Mucosa of descending colon (tissue), 3 donors: ENCODE results near the gene SSC5D. TPM values are rescaled to one million over a fixed set of nuclear protein-coding genes. Genes with fewer than 3 reads are reported as not detected.

ENCODE experiments used
- ATAC-seq: fragments of 200-7000 bp; cut with Tn5 transposase; one replicate; pipeline ENCODE4 v1.9.1; 2020; ENCODE audit warnings: mild to moderate bottlenecking, moderate library complexity
- DNase-seq, 3 donors: peaks; one replicate each; pipeline ENCODE4 v3.0.0-alpha.2; 2020
- H3K36me3 ChIP-seq: fragments of 200-600 bp; one replicate; pipeline ENCODE4 v1.8.0; 2021; ENCODE audit warnings: low read depth, mild to moderate bottlenecking
- H3K4me1 ChIP-seq: fragments of 200-600 bp; one replicate; pipeline ENCODE4 v1.8.0; 2021; ENCODE audit warnings: low read depth, mild to moderate bottlenecking
- H3K4me3 ChIP-seq: fragments of 200-600 bp; one replicate; pipeline ENCODE4 v1.8.0; 2021; ENCODE audit warnings: mild to moderate bottlenecking
- H3K9me3 ChIP-seq: fragments of 200-600 bp; one replicate; pipeline ENCODE4 v1.8.0; 2021; ENCODE audit warnings: mild to moderate bottlenecking
- CTCF ChIP-seq: fragments of 200-600 bp; IDR thresholded peaks from one replicate; pipeline ENCODE4 v1.8.0; 2022; ENCODE audit warnings: antibody characterized with exemption, mild to moderate bottlenecking
- intact Hi-C, 2 donors: fragments of 100-400 bp; cut with DNase I in 1 of 2; cut with micrococcal nuclease in 1 of 2; formaldehyde crosslinking; loops; one replicate each; pipeline versions ENCODE4 v1.11.0 to v1.11.1; 2022; cut with DNase I, micrococcal nuclease
- total RNA-seq, 3 donors: library from RNA; stranded (reverse); fragmentation: NEBNext Ultra II Directional in 2 of 3; extraction: Animal tissue kit (Norgen Biotek cat#: 25700) in 2 of 3; gene quantifications; one replicate each; pipeline versions ENCODE4 v1.2.1 to v1.2.4, GENCODE V29; 2021 to 2023
- donor health status: DM: no; HTN: no; CAD: no; lungs with moderate emphysema.
- donor health status: DM: no; HTN: no; CAD: no.
- donor health status: DM: no; HTN: yes; CAD: no.

Gene SSC5D
- total RNA-seq, 3 donors from 2014 or later, result 2.6 to 35.0 (median 4.0) TPM

DNA sequence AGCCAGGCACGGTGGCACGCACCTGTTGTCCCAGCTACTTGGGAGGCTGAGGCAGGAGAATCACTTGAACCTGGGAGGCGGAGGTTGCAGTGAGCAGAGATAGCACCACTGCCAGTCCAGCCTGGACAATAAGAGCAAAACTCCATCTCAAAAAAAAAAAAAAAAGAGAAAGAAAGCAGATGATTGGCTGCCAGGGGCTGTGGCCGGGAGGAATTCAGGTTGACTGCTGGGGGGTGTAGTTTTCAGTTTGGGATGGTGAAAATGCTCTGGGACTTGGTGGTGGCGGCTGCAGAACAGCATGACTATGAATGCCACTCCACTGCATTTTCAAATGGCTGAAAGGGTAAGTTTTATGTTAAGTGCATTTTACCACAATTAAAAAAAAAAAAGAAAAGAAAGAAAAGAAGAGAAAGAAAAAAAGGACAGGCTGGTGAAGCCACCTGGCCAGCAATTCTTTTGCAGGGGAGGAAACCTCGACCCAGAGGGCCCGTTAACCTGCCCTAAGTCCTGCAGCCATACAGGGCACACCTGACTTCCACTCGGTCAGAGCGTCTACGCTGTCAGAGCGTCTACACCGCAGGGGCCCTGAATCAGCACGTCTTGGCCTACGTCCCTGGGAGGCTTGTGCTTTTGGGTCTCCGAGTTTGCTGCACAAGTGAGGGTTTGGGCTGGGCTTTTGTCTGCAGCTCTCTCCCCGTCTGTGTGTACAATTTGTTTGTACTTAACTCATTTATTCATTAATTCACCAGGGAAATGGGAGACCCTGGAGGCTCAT lies 30.4 kb upstream of the SSC5D start:
- no peak for DNase-seq
- H3K4me1 ChIP-seq, result peaks cover 10% of the 10 kb centered on the region
- no peak overlapping the region for H3K4me3 ChIP-seq
- no peak for ATAC-seq
- intact Hi-C loops, result no loop called here
- TF ChIP-seq CTCF, result no peak
- peaks cover 4% of the 10 kb centered on the region for H3K36me3 ChIP-seq
- no peaks in the 10 kb centered on the region for H3K9me3 ChIP-seq

GRCh38 chr19:55459551-55459949 lies 28.7 kb upstream of the SSC5D start:
- no peak overlapping the region for H3K4me3 ChIP-seq
- peaks cover 10% of the 10 kb centered on the region for H3K4me1 ChIP-seq
- H3K9me3 ChIP-seq, result no peaks in the 10 kb centered on the region

DNA sequence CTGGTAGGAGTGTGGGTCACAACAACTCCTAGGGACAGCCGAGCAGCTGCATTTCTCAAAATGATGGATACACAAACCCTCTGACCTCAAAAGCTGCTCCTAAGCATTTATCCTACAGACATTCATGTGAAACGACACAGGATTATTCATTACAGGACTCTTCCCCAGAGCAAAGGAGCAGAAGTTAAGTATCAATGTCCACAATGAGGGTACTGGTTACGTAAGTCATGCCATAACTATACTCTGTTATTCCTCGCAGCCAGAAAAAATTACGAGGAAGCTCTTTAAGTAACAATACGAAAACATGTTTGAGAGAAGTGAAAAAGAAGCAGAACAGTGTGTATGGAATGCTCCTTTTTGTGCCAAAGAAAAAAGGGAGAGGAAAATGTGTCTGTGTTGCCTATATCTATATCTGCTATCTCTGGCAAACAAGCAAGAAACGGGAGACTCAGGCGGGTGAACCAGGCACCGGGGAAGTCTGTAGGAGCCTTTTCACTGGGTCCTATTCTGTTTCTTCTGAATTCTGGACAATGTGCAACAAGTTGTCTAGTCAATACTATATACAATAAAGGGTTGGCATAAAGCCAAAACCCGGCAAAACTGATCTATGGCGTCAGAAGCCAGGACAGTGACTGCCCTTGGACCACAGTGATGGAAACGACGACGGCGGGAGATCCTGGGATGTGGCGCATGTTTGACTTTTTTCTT lies 28.1 kb upstream of the SSC5D start:
- no peak for TF ChIP-seq CTCF
- no peak for ATAC-seq
- H3K9me3 ChIP-seq, result no peaks in the 10 kb centered on the region
- DNase-seq, result peak in 1 of 3 donors; percentile 54
- peaks cover 4% of the 10 kb centered on the region for H3K36me3 ChIP-seq
- intact Hi-C loops, result no loop called here
- H3K4me1 ChIP-seq, result peaks cover 10% of the 10 kb centered on the region
- H3K4me3 ChIP-seq, result no peak overlapping the region

More at GRCh38 chr19:55459551-55459949, 28.7 kb upstream of the SSC5D start:
- no peak for ATAC-seq
- DNase-seq, result no peak
- no peak for TF ChIP-seq CTCF
- intact Hi-C loops, result no loop called here
- peaks cover 4% of the 10 kb centered on the region for H3K36me3 ChIP-seq

GRCh38 chr19:55460670-55461258 lies 27.5 kb upstream of the SSC5D start:
- peak; percentile 57 for ATAC-seq
- Histone ChIP-seq H3K4me1 (peaks cover 10% of the 10 kb centered on the region), H3K36me3 (peaks cover 4% of the 10 kb centered on the region), H3K9me3 (no peaks in the 10 kb centered on the region), H3K4me3 (peak overlapping the region; percentile 68)
- DNase-seq, result peak; percentile 86 to 88 (median 88)
- intact Hi-C loops, result no loop called here
- no peak for TF ChIP-seq CTCF

- peak; percentile 36 for TF ChIP-seq CTCF
- peaks cover 4% of the 10 kb centered on the region for H3K36me3 ChIP-seq
- DNase-seq (peak; percentile 100), ATAC-seq (peak; percentile 97)
- peaks cover 10% of the 10 kb centered on the region for H3K4me1 ChIP-seq
- intact Hi-C loops, result no loop called here
- no peaks in the 10 kb centered on the region for H3K9me3 ChIP-seq
- H3K4me3 ChIP-seq, result peak within 1 kb of the TSS; percentile 68
Measured at GRCh38 chr19:55461259-55461973, 26.8 kb upstream of the SSC5D start, which contains the start of gene ISOC2. Gene ISOC2, minus strand, starts transcription at chr19:55461642. Its CDS starts 5,156 bp downstream, at chr19:55456486.
